Activated naive CD8-positive, alpha-beta T cell treated with anti-CD3 and anti-CD28 coated beads, Interleukin-2, amount 10 ng/mL, durations not matched to agents 7 days and 5 days (primary cell): ENCODE data around the gene SEMA6A. TPM values are rescaled to one million over a fixed set of nuclear protein-coding genes. Genes with fewer than 3 reads are reported as not detected.
"Not testable (repeated sequence)": the region's sequence is repeated elsewhere in the genome, so short reads cannot be mapped to it uniquely, and the experiment has no call there.

Source experiments
- ATAC-seq: fragments of 150-1000 bp; cut with Tn5 transposase; one replicate; pipeline ENCODE4 v1.10.0; 2021; ENCODE audit warnings: low read depth, moderate library complexity
- POLR2A ChIA-PET: fragments of 350-600 bp; sonication (Branson Sonifier 250); formaldehyde crosslinking; loops from one replicate; lab custom pipeline; 2021; ENCODE audit warnings: antibody characterized with exemption; lab: Charles Lee
- DNase-seq: peaks from one replicate; pipeline ENCODE4 v3.0.0; 2021
- H3K27ac Mint-ChIP-seq: one replicate; pipeline ENCODE4 v1.8.0; 2022; ENCODE audit warnings: mild to moderate bottlenecking, mixed read lengths
- H3K27me3 Mint-ChIP-seq: one replicate; pipeline ENCODE4 v1.8.0; 2022; ENCODE audit warnings: mild to moderate bottlenecking, moderate library complexity, mixed read lengths
- H3K36me3 Mint-ChIP-seq: one replicate; pipeline ENCODE4 v1.8.0; 2021; ENCODE audit warnings: mild to moderate bottlenecking, mixed read lengths
- H3K4me1 Mint-ChIP-seq: one replicate; pipeline ENCODE4 v1.8.0; 2021; ENCODE audit warnings: mixed read lengths
- H3K4me3 Mint-ChIP-seq: one replicate; pipeline ENCODE4 v1.8.0; 2022; ENCODE audit warnings: mild to moderate bottlenecking, moderate library complexity, mixed read lengths
- H3K9me3 Mint-ChIP-seq: one replicate; pipeline ENCODE4 v1.8.0; 2021; ENCODE audit warnings: mixed read lengths
- total RNA-seq, 2 experiments: library from RNA; stranded (reverse); gene quantifications; one replicate each; pipeline ENCODE4 v1.2.3, GENCODE V29; 2021

SEMA6A gene
- total RNA-seq, 2 experiments from 2014 or later = not detected

DNA sequence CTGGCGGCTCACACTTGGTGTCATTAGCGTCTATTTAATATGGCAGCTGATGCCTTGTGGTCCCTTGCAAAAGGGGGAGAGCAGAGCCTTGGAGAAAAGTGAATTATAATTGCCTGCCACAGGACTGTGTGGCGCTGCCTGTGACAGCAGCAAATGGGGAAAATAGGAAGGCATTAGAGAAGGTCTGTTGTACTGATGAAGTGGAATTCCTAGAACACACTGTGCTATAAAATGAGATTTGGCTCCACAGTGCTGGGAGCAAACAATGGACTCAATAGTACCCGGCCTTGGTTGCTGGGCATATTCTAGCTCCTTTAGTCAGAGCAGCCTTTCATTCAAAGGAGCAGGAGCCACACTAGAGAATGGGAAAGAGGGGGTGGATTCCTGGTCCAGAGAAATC lies 21.3 kb downstream of the SEMA6A start:
- Mint-ChIP-seq H3K36me3 (no peaks in the 10 kb centered on the region), H3K4me3 (no peak overlapping the region), H3K9me3 (no peaks in the 10 kb centered on the region), H3K4me1 (no peaks in the 10 kb centered on the region), H3K27me3 (no peaks in the 10 kb centered on the region), H3K27ac (no peak overlapping the region)
- DNase-seq = no peak
- POLR2A ChIA-PET = no interaction called here
- no peak for ATAC-seq

DNA sequence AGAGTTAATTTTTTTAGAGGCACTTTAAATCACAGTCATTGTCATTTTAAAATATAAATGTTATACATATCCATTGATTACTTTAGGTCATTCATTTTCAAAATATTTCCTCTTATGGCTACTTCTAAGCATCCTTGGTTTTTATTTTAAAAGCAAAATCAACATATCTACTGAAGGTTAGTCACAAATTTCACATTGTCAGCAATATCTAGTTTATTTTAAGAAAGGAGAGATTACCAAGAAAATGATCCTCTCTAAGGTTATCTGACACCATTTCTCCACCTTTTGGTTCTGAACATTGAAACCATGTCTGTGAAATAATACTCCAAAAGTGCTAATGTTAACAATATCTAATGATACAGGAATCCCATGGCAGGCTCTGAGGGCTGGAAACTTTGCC lies 24.5 kb downstream of the SEMA6A start:
- H3K27ac Mint-ChIP-seq = no peak overlapping the region
- H3K27me3 Mint-ChIP-seq = no peaks in the 10 kb centered on the region
- DNase-seq (no peak), ATAC-seq (no peak)
- H3K4me1 Mint-ChIP-seq = no peaks in the 10 kb centered on the region
- H3K9me3 Mint-ChIP-seq = peaks cover 2% of the 10 kb centered on the region
- no peaks in the 10 kb centered on the region for H3K36me3 Mint-ChIP-seq
- POLR2A ChIA-PET = no interaction called here
- H3K4me3 Mint-ChIP-seq = no peak overlapping the region

DNA sequence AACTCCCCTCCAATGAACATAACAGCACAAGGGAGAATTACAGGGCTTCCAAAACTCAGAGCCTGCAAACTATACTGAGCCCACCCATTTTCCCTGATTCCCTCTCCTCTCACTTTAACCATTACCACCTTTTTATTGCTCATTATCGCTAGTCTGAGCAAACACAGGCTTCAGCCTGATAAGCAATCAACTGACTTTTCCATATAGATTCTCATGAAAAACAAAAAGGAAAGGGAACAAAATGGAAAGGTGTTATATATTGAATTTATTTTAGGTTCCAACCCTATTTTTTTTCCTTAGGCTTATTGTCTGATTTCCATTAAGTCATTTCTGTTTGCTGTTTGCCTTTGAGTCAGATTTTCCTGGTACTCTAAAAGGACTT lies 27.9 kb downstream of the SEMA6A start:
- H3K9me3 Mint-ChIP-seq = peaks cover 6% of the 10 kb centered on the region
- POLR2A ChIA-PET = no interaction called here
- ATAC-seq (no peak), DNase-seq (no peak)
- H3K36me3 Mint-ChIP-seq = peaks cover 2% of the 10 kb centered on the region
- H3K4me1 Mint-ChIP-seq = no peaks in the 10 kb centered on the region
- H3K4me3 Mint-ChIP-seq = no peak overlapping the region
- H3K27ac Mint-ChIP-seq = no peak overlapping the region
- H3K27me3 Mint-ChIP-seq = no peaks in the 10 kb centered on the region

GRCh38 chr5:116546033-116546742 lies 28.4 kb downstream of the SEMA6A start:
- H3K27me3 Mint-ChIP-seq = no peaks in the 10 kb centered on the region
- ATAC-seq (no peak), DNase-seq (no peak)
- H3K36me3 Mint-ChIP-seq = peaks cover 2% of the 10 kb centered on the region
- H3K27ac Mint-ChIP-seq = no peak overlapping the region
- POLR2A ChIA-PET = no interaction called here
- H3K9me3 Mint-ChIP-seq = peaks cover 6% of the 10 kb centered on the region
- no peaks in the 10 kb centered on the region for H3K4me1 Mint-ChIP-seq
- H3K4me3 Mint-ChIP-seq = no peak overlapping the region

DNA sequence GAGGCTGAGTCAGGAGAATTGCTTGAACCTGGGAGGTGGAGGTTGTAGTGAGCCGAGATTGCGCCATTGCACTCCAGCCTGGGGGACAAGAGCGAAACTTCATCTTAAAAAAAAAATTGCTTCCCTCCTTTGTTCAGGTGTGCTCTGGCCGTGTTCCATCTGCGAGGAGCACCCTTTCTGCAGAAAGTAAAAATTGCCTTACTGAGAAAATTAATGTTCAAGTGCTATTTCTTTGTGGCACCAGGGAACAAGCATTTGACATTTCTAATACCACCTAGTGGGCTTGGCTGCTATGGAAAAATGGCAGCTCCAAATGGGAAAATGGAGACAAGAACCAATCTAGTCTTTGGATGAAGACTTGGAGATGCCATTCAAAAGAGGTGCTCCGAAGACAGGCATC lies 29.2 kb downstream of the SEMA6A start:
- H3K36me3 Mint-ChIP-seq, H3K27ac Mint-ChIP-seq, ATAC-seq, POLR2A ChIA-PET, H3K9me3 Mint-ChIP-seq, H3K27me3 Mint-ChIP-seq, DNase-seq, H3K4me1 Mint-ChIP-seq, H3K4me3 Mint-ChIP-seq: not testable (repeated sequence)

DNA sequence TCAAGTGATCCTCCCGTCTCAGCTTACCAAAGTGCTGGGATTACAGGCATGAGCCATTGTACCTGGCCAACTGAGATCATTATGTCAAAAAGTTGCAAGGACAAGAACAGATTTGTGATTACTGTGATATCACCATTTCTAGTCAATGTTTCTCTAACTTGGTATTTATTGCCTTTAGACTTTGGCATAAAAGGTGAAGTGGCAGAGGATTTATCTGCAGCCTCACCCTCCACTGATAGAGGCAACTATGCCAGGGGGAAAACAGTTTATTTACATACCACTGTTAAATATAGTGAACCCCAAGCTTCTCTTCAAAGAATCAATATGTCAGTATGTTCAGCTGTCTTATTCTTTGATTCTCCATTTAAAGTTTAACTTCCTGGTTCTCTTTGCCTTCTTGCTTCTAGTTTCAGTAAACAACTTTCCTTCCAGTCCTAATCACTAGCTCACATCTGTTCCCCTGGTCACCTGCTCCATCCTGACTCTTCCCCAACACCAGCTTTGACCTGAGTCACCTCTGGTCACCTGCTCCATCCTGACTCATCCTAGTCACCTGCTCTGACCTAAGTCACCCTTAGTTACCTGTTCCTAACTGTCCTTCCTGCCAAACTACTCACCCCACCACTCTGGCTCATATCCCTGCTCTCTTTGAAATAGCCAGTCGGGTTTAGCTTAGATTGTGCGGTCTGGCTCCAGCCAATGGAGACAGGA lies 29.9 kb downstream of the SEMA6A start:
- Mint-ChIP-seq H3K4me1 (no peaks in the 10 kb centered on the region), H3K27ac (no peak overlapping the region), H3K27me3 (no peaks in the 10 kb centered on the region), H3K36me3 (peaks cover 2% of the 10 kb centered on the region), H3K9me3 (peaks cover 6% of the 10 kb centered on the region), H3K4me3 (no peak overlapping the region)
- ATAC-seq (no peak), DNase-seq (no peak)
- POLR2A ChIA-PET = no interaction called here

DNA sequence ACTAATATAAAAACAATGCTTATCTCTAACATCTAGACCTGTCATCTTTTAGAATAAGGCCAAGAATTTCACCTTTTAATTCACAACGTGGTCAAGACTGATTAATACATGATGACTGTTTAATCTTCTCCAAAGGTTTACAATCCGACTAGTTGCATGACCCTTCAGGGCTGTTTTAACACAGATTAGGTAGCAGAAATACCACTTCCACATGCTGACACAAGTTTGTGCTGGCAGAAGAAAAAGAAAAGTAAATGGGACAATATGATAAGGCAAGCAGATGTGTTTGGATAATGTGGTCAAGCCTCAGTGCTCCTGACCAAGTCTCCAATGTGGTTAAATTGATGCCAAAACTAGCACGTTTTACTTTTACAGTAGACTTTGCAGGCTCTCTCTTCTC lies 31.1 kb downstream of the SEMA6A start:
- no peaks in the 10 kb centered on the region for H3K27me3 Mint-ChIP-seq
- H3K27ac Mint-ChIP-seq = no peak overlapping the region
- peaks cover 6% of the 10 kb centered on the region for H3K9me3 Mint-ChIP-seq
- H3K4me1 Mint-ChIP-seq = no peaks in the 10 kb centered on the region
- no peak for DNase-seq
- ATAC-seq = no peak
- no peak overlapping the region for H3K4me3 Mint-ChIP-seq
- H3K36me3 Mint-ChIP-seq = peaks cover 2% of the 10 kb centered on the region
- POLR2A ChIA-PET = no interaction called here

GRCh38 chr5:116542619-116543018 lies 32.0 kb downstream of the SEMA6A start:
- H3K4me3 Mint-ChIP-seq = no peak overlapping the region
- no peaks in the 10 kb centered on the region for H3K4me1 Mint-ChIP-seq
- POLR2A ChIA-PET = no interaction called here
- peaks cover 6% of the 10 kb centered on the region for H3K9me3 Mint-ChIP-seq
- ATAC-seq (no peak), DNase-seq (no peak)
- peaks cover 2% of the 10 kb centered on the region for H3K36me3 Mint-ChIP-seq
- H3K27me3 Mint-ChIP-seq = no peaks in the 10 kb centered on the region
- H3K27ac Mint-ChIP-seq = no peak overlapping the region

DNA sequence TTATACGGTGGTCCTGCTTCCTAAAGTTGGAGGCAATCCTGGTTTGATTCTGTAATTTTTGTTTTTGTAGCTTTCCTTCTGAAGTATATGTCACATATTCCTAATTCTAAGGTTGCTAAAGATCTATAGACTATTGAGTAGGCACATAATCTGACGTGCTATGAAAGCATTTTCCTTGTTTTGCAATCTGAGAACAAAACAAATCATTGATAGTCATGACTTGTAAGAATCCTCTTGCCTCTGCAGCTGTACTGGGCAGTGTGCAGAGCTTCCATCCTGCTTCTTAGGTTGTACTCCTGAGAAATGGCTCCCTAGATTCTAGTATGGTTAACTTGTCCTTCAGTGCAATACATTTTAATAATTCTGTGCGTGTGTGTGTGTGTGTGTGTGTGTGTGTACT lies 35.4 kb downstream of the SEMA6A start:
- Mint-ChIP-seq H3K4me1 (no peaks in the 10 kb centered on the region), H3K27ac (no peak overlapping the region), H3K27me3 (no peaks in the 10 kb centered on the region), H3K9me3 (peaks cover 1% of the 10 kb centered on the region), H3K36me3 (no peaks in the 10 kb centered on the region), H3K4me3 (no peak overlapping the region)
- DNase-seq (no peak), ATAC-seq (no peak)
- POLR2A ChIA-PET = no interaction called here

GRCh38 chr5:116536316-116537083 lies 38.1 kb downstream of the SEMA6A start:
- POLR2A ChIA-PET = no interaction called here
- H3K4me3 Mint-ChIP-seq = no peak overlapping the region
- no peaks in the 10 kb centered on the region for H3K27me3 Mint-ChIP-seq
- H3K9me3 Mint-ChIP-seq = no peaks in the 10 kb centered on the region
- H3K27ac Mint-ChIP-seq = no peak overlapping the region
- H3K36me3 Mint-ChIP-seq = no peaks in the 10 kb centered on the region
- DNase-seq (no peak), ATAC-seq (no peak)
- H3K4me1 Mint-ChIP-seq = no peaks in the 10 kb centered on the region

- H3K4me1 Mint-ChIP-seq = no peaks in the 10 kb centered on the region
- ATAC-seq (no peak), DNase-seq (no peak)
- H3K4me3 Mint-ChIP-seq = no peak overlapping the region
- no peaks in the 10 kb centered on the region for H3K36me3 Mint-ChIP-seq
- H3K27me3 Mint-ChIP-seq = no peaks in the 10 kb centered on the region
- POLR2A ChIA-PET = no interaction called here
- no peaks in the 10 kb centered on the region for H3K9me3 Mint-ChIP-seq
- H3K27ac Mint-ChIP-seq = no peak overlapping the region
Measured at GRCh38 chr5:116534964-116535651, 39.5 kb downstream of the SEMA6A start.

DNA sequence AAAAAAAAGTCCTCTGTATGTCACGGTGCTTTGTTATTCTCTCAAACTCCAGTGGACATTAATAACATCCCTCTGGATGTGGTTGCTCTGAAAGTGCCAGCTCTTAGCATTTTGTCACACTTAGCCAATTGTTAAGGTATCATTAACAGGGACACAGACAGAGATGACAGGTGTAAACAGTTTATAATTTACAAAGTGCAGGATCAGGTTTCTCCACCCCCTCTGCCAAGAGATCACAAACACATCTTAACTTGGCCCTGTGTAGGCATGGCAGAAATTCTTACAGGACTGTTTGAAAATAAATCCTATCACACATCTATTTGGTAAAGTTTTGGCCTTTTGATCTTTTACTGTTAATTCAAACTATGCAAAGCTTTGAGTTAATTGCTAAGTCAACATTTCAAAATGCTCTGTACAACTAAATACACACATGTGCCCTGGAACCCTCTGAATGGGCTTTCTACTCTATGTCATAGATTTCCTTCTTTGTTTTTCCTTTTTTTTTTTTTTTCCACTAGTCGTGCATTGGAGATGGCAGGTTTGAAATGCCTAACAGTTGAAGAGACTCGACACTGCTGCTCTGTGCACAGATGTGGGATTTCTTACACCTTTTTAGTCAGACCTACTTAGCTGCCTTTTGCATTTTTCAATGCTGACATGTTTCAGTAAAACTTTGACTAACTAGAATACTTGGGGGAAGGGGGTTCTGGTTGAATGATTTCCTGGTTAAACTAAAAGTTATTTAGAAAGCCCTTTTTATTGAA lies 41.7 kb downstream of the SEMA6A start:
- no peak overlapping the region for H3K4me3 Mint-ChIP-seq
- no peaks in the 10 kb centered on the region for H3K4me1 Mint-ChIP-seq
- H3K36me3 Mint-ChIP-seq = no peaks in the 10 kb centered on the region
- H3K27me3 Mint-ChIP-seq = no peaks in the 10 kb centered on the region
- H3K27ac Mint-ChIP-seq = no peak overlapping the region
- H3K9me3 Mint-ChIP-seq = no peaks in the 10 kb centered on the region
- DNase-seq (no peak), ATAC-seq (no peak)
- POLR2A ChIA-PET = no interaction called here

DNA sequence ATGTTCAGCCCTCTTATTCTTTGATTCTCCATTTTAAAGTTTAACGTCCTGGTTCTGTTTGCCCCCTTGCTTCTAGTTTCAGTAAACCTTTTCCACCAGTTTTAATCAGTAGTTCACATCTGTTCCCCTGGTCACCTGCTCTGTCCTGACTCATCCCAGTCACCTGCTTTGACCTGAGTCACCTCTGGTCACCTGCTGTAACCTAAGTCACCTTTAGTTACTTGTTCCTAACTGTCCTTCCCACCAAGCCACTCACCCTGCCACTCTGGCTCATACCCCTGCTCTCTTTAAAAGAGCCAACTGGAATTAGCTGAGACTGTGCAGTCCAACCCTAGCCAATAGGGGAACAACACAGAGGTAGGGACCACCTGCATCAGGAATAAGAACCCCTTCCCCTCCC lies 43.0 kb downstream of the SEMA6A start:
- no peaks in the 10 kb centered on the region for H3K9me3 Mint-ChIP-seq
- ATAC-seq = no peak
- POLR2A ChIA-PET = no interaction called here
- H3K27ac Mint-ChIP-seq = no peak overlapping the region
- H3K4me3 Mint-ChIP-seq = no peak overlapping the region
- no peak for DNase-seq
- no peaks in the 10 kb centered on the region for H3K36me3 Mint-ChIP-seq
- no peaks in the 10 kb centered on the region for H3K27me3 Mint-ChIP-seq
- no peaks in the 10 kb centered on the region for H3K4me1 Mint-ChIP-seq
